Measurements from ENCODE around the gene AFG3L2.
"Not testable (repeated sequence)": the region's sequence is repeated elsewhere in the genome, so short reads cannot be mapped to it uniquely, and the experiment has no call there.

AFG3L2 gene

DNA sequence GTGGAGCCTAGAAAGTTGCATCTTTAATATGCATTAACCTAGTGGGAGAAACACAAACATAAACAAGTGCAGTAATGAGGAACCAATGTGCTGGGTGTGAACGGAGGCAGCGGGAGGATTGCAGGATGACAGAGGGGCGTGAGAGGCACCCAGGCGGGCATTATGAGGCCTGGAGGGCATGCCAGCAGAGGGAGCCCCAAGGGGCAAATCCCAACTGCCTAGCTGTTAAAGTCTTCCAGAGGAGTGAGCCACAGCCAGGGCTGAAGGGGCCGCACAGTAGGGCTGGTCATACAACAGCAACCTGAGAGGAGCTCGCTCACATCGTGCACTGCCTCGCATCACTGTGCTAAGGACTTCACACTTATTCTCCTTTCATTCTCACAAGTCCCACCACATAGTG, 17.4 kb upstream of the AFG3L2 start:
- no peak for DNase-seq

DNA sequence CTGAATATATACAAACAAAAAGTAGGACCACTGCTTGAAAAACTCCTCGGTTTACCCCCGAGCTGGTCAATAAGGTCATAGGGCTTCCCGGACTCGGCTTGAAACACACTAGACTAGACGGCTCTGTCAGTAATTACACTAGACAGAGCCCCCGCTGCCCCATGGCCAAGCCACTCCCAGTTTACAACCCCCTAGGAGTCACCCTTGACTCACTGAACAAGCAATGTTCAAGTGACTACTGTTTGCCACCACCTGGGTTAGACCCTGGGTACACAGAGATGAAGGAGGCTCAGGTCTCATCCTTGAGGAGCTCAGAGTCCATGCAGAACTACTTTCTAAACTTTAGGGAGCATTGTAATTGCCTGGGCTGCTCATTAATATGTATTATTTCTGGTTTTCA, 17.0 kb upstream of the AFG3L2 start:
- DNase-seq = no peak

DNA sequence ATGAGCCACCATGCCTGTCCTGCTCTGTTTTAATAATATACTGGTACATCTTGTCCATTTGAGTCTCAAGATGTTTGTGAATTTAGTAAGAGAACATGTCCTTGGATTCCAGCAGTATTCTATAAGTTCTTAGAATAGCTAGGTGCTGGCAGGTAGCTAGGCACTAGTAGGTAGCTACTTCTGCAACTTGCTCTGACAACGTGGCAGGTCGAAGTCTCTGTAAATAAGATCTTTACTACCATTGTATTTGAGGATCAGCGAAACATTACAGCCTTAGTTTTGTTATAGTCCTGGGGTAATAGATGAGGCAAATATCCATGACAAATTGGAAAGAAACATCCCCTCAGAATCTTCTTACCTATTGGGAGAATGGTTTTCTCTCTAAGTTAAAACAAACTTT, 16.5 kb upstream of the AFG3L2 start:
- DNase-seq = no peak

DNA sequence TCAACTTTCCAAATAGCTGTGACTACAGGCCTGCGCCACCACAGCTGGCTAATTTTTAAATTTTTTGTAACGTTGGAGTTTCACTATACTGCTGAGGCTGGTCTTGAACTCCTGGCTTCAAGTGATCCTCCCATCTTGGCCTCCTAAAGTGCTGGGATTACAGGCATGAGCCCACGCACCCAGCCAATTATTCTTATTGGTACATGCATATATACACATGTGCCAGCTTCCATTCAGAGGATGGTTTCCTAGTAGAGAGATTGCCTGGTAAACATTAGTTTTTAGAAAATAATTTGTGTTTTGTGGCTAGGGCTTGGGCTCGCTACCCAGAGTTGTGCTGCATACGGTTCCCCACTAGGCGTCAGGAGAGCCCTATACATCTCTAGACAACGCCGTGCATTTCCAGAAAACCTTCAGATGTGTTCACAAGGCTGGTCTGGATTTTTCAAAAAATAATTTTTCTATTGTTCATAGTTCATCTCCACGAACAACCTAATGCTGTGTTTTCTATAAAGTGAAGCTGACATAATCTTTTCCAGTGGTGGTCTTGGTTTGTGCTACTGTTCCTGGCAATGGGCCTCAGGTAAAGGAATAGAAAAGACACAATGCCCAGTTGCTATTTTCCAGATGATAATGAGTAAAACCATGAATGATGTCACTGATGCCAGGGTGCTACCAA, 14.6 kb upstream of the AFG3L2 start:
- DNase-seq = no peak

- no peak for DNase-seq
Observed at GRCh38 chr18:12388442-12388841, 11.4 kb upstream of the AFG3L2 start.

DNA sequence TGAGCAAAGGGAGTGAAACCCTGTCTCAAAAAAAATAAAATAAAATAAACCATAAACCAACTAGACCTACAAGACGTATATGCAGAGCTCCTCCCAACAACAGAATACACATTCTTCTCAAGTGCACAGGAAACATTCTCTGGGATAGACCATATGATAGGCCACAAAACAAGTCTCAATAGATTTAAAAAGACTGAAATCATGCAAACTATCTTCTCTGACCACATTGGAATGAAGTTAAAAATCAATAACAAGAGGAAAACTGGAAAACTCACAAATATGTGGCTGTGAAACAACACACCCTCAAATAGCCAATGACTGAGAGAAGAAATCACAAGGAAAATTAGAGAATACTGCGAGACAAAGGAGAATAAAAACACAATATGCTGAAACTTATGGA, 7.2 kb upstream of the AFG3L2 start:
- no peak for DNase-seq

- DNase-seq = not testable (repeated sequence)
Observed at GRCh38 chr18:12383759-12384158, 6.7 kb upstream of the AFG3L2 start.

DNA sequence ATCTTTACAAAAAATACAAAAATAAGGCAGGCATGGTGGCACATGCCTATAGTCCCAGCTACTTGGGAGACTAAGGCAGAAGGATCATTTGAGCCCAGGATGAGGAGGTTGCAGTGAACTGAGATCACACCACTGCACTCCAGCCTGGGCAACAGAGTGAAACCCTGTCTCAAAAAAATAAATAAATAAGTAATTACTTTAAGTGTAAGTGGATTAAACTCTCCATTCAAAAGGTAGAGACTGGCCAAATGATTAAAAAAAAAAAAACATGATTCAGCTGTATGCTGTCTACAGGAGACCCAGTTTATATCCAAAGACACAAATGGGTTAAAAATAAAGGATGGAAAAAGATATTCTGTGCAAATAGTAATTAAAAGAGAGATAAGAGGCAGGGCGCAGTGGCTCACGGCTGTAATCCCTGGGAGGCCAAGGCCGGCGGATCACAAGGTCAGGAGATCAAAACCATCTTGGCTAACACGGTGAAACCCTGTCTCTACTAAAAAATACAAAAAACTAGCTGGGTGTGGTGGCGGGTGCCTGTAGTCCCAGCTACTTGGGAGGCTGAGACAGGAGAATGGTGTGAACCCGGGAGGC, 5.3 kb upstream of the AFG3L2 start:
- DNase-seq = not testable (repeated sequence)

DNA sequence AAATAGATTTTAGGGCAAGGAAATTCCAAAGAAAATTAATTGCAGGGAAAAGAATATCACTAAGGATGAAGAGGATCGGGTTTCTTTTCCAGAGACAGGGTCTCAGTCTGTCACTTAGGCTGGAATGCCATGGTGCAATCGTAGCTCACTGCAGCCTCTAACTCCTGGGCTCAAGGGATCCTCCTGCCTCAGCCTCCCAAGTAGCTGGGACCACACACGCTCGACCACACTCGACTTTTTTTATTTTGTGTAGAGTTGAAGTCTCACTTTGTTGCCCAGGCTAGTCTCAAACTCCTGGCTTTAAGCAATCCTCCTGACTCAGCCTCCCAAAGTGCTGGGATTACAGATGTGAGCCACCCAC, 1.2 kb upstream of the AFG3L2 start:
- DNase-seq = not testable (repeated sequence)

- DNase-seq = no peak
Observed at GRCh38 chr18:12377556-12378197, 650 bp upstream of the AFG3L2 start.

DNA sequence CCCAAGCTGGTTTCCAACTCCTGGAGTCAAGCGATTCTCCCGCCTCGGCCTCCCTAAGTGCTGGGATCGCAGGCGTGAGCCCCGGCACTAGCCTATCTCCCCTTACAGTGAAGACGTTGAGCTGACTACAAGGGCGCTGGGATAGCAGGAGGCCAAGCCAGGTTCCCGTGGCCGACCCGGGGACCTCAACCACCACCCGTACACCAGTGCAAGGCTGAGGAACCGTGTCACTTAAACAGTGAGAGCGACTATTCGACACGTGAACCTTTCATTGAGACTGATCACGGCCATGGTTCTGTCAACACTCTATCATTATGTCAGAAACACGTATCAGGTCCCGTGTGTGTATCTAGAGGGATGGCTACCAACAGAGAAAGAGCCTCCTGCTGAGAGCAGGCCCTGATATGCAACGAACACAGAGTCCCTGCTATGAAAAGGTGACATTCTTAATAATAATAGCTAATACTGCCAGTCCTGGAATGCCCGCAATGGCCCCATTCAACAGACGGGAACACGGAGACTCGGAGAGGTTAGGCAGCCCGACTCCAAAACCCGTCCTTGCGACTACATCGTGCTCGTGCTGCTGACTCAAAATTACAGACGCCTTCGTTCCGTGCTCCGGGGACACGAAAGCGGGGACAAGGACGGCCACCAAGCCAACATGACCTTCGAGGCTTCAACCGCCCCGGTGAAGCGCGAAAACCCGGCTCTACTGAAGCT, 833 bp downstream of the AFG3L2 start:
- DNase-seq = peak; percentile 8

DNA sequence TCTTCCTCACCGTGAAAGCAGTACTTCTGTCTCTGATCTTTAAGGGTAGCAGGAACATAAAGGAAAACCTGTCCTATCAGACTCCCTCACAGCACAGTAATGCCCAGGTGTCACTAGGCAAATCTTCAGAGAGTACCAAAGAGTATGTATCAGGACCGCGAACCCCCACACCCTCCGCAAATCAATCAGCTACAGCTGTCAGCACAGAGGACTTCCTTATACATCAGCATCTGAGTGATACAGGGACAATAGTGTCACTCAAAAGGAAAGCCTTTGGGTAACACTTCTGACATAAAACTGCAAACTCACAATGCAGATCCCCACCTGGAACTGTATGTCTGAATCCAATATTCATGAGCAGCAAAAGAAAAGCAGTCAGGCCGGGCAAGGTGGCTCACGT, 2.6 kb downstream of the AFG3L2 start:
- DNase-seq = no peak

DNA sequence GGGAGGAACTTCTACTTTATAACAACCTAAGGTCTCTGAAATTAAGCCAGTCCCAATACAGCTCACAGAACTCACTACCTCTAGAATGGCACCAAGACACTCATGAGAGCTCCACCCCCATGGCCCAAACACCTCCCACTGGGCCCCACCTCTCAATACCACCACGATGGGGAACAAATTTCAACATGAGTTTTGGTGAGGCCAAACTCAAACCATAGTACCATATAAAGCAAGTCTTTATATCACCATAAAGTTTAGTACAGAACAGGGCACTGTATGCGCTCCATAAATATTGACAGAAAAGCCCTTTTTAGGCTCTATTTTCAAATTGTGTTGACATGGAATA, 3.3 kb downstream of the AFG3L2 start:
- no peak for DNase-seq

GRCh38 chr18:12373116-12373770, 3.8 kb downstream of the AFG3L2 start:
- no peak for DNase-seq

DNA sequence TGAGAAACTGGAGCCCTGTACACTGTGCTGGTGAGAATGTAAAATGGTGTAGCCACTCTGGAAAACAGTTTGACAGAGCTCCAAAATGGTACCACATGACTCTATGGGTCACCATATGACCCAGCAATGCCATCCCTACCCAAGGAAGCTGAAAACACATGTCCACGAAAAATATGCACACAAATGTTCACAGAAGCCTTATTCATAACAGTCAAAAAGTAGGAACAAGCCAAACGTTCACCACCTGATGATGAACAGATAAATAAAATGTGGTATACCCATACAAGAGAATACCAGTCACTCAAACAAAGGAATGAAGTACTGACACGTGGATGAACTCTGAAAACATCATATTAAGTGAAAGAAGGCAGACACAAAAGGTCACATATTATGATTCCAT, 4.6 kb downstream of the AFG3L2 start:
- no peak for DNase-seq

- DNase-seq = no peak
Observed at GRCh38 chr18:12371590-12371989, 5.4 kb downstream of the AFG3L2 start.

DNA sequence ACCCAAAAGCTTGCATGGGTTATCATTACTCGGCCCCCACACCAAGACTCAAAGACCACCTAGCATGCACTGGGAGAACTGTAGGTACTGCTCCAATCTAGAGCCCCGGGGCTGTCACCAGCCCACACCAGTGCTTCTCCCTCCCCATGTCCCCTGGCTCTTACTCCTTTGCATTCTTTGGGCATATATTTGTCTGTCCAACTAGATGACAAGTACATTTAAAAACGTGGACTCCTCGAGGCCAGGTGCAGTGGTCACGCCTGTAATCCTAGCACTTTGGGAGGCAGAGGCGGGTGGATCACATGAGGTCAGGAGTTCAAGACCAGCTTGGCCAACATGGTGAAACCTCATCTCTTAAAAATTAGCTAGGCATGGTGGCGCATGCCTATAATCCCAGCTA, 7.8 kb downstream of the AFG3L2 start:
- no peak for DNase-seq

- DNase-seq = no peak
Observed at GRCh38 chr18:12366784-12367183, 10.2 kb downstream of the AFG3L2 start.

DNA sequence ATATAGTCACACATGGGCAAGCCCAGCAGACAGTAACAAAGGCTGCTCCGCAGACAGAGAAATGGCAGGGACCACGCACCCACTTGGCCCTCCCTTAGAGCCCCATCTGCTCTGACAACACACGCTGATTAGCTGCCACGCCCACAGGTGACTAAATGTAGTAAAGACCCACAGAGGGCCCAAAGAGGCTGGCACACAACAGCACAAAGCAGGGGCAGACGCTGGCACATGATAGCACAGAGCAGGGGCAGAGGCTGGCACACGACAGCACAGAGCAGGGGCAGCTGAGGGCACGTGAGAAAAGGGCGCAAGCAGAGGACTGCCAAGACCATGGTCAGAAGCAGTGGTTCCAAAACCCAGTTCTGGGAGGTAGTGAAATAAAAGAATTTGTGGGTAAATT, 10.6 kb downstream of the AFG3L2 start:
- no peak for DNase-seq

DNA sequence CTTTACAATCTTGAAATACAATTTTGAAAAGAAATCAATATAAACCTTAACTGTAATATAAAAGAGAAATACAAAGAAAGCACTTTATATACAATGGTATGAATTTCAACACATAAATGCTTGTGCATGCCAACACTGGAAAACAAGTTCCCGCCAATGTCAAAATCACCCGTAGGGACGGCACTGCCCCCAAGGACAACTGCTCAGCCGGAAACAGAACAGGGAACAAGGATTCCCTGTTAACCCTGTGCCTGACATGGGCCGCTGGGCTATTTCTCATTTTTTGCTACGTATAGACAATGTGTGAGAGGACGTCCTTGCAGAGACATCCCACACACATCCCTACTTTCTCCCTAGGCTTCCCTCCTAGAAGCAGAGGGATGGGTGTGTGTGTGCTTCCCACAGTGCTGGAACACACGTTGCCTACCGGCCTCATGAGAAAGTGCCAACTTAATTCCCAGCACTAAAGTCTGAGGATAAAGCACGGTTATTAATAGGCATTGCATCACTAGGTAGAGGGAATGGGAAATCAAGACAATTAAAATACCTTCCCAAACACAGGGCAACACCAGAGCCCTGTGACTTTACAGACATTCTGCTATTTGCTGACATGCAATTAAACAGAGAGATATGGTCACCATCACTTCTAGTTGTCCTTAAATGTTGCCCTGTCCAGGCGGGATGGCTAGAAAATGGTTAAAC, 14.4 kb downstream of the AFG3L2 start:
- DNase-seq = no peak

GRCh38 chr18:12361770-12362378, 15.2 kb downstream of the AFG3L2 start:
- no peak for DNase-seq

- no peak for DNase-seq
Observed at GRCh38 chr18:12359515-12359927, 17.5 kb downstream of the AFG3L2 start.
